H1 (cell line): ENCODE data around the gene WDR48. TPM values are rescaled to one million over a fixed set of nuclear protein-coding genes. Genes with fewer than 3 reads are reported as not detected.

Experiments used
- CEBPB ChIP-seq: IDR thresholded peaks from 2 replicates; pipeline ENCODE4 v1.6.1; 2012; ENCODE audit warnings: low read depth, low read length
- EGR1 ChIP-seq: IDR thresholded peaks from 2 replicates; pipeline ENCODE4 v1.6.1; 2011; ENCODE audit warnings: low read depth, low read length, borderline replicate concordance
- HDAC2 ChIP-seq, 2 experiments: fragments of 300-600 bp in 1 of 2; sonication (generic) in 1 of 2; IDR thresholded peaks; 2 replicates each; pipeline ENCODE4 v1.6.1; 2011 to 2012; ENCODE audit warnings: low read depth in 2 of 2, low read length in 2 of 2, mild to moderate bottlenecking in 2 of 2, moderate library complexity in 2 of 2, borderline replicate concordance in 1 of 2, inconsistent platforms in 1 of 2
- MAX ChIP-seq: IDR thresholded peaks from 2 replicates; pipeline ENCODE4 v1.6.1; 2012; ENCODE audit warnings: inconsistent platforms
- RXRA ChIP-seq: IDR thresholded peaks from 2 replicates; pipeline ENCODE4 v1.6.1; 2011; ENCODE audit warnings: low read depth, mild to moderate bottlenecking, low read length, moderate library complexity; ENCODE audit not compliant: insufficient read depth
- SIRT6 ChIP-seq: IDR thresholded peaks from one replicate; pipeline ENCODE4 v1.7.1; 2012; ENCODE audit warnings: low read length, inconsistent platforms
- TEAD4 ChIP-seq: IDR thresholded peaks from 2 replicates; pipeline ENCODE4 v1.6.1; 2012; ENCODE audit warnings: low read depth, low read length, inconsistent platforms, mixed read lengths
- polyA plus RNA-seq, 7 experiments: library from polyadenylated mRNA; depleted of rRNA in 3 of 7; stranded (reverse) in 5 of 7; unstranded in 2 of 7; fragments of >200 nt in 5 of 7; fragments of 200-250 nt in 2 of 7; gene quantifications; 1 replicate in 5 of 7; 2 replicates in 1 of 7; 4 replicates in 1 of 7; pipeline versions ENCODE4 v1.2.1 to v1.2.3, GENCODE V29; 2011 to 2013; ENCODE audit warnings: missing spikeins in 2 of 7, mixed read lengths in 2 of 7
- total RNA-seq: library from RNA; stranded (reverse); fragmentation: NEBNext Ultra II Directional; extraction: Animal tissue kit (Norgen Biotek cat#: 25700); gene quantifications from 2 replicates; pipeline ENCODE4 v1.2.1, GENCODE V29; 2021
- TF ChIP-seq, protein P1 (sequence below): fragments of 300-600 bp; sonication (generic); IDR thresholded peaks from 2 replicates; pipeline ENCODE4 v1.7.1; 2012; ENCODE audit warnings: low read length, moderate library complexity, mild to moderate bottlenecking, inconsistent platforms; ENCODE audit not compliant: insufficient replicate concordance
- TF ChIP-seq, protein P2 (sequence below): IDR thresholded peaks from 2 replicates; pipeline ENCODE4 v1.6.1; 2011; ENCODE audit warnings: low read depth, mild to moderate bottlenecking, low read length; ENCODE audit not compliant: insufficient read depth

WDR48 gene
- total and polyA plus RNA-seq, 2 of the 8 experiments (the other 6 are each of a cell fraction or from before 2014, with no cell fraction given): 21.2 to 54.1 TPM

DNA sequence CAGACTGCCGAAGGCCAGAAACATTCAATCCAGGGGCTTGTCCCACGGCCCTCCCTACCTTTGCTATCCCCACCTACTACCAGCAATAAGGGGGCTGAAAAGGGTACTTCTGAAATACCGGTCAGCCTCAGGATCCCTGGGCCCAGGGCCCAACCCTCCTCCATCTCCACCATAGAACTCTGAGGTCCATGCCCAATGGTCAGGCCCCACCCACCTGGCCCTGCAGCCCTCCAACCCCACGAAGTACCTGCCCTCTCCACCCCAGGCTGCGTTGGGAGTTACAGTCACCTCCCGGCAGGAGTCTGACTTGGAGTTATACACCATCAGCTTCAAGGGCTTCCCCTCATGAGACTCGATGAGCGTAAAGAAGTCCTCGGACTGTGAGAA, 48.7 kb downstream of the WDR48 start (continued):
- TF ChIP-seq, protein P1, sequence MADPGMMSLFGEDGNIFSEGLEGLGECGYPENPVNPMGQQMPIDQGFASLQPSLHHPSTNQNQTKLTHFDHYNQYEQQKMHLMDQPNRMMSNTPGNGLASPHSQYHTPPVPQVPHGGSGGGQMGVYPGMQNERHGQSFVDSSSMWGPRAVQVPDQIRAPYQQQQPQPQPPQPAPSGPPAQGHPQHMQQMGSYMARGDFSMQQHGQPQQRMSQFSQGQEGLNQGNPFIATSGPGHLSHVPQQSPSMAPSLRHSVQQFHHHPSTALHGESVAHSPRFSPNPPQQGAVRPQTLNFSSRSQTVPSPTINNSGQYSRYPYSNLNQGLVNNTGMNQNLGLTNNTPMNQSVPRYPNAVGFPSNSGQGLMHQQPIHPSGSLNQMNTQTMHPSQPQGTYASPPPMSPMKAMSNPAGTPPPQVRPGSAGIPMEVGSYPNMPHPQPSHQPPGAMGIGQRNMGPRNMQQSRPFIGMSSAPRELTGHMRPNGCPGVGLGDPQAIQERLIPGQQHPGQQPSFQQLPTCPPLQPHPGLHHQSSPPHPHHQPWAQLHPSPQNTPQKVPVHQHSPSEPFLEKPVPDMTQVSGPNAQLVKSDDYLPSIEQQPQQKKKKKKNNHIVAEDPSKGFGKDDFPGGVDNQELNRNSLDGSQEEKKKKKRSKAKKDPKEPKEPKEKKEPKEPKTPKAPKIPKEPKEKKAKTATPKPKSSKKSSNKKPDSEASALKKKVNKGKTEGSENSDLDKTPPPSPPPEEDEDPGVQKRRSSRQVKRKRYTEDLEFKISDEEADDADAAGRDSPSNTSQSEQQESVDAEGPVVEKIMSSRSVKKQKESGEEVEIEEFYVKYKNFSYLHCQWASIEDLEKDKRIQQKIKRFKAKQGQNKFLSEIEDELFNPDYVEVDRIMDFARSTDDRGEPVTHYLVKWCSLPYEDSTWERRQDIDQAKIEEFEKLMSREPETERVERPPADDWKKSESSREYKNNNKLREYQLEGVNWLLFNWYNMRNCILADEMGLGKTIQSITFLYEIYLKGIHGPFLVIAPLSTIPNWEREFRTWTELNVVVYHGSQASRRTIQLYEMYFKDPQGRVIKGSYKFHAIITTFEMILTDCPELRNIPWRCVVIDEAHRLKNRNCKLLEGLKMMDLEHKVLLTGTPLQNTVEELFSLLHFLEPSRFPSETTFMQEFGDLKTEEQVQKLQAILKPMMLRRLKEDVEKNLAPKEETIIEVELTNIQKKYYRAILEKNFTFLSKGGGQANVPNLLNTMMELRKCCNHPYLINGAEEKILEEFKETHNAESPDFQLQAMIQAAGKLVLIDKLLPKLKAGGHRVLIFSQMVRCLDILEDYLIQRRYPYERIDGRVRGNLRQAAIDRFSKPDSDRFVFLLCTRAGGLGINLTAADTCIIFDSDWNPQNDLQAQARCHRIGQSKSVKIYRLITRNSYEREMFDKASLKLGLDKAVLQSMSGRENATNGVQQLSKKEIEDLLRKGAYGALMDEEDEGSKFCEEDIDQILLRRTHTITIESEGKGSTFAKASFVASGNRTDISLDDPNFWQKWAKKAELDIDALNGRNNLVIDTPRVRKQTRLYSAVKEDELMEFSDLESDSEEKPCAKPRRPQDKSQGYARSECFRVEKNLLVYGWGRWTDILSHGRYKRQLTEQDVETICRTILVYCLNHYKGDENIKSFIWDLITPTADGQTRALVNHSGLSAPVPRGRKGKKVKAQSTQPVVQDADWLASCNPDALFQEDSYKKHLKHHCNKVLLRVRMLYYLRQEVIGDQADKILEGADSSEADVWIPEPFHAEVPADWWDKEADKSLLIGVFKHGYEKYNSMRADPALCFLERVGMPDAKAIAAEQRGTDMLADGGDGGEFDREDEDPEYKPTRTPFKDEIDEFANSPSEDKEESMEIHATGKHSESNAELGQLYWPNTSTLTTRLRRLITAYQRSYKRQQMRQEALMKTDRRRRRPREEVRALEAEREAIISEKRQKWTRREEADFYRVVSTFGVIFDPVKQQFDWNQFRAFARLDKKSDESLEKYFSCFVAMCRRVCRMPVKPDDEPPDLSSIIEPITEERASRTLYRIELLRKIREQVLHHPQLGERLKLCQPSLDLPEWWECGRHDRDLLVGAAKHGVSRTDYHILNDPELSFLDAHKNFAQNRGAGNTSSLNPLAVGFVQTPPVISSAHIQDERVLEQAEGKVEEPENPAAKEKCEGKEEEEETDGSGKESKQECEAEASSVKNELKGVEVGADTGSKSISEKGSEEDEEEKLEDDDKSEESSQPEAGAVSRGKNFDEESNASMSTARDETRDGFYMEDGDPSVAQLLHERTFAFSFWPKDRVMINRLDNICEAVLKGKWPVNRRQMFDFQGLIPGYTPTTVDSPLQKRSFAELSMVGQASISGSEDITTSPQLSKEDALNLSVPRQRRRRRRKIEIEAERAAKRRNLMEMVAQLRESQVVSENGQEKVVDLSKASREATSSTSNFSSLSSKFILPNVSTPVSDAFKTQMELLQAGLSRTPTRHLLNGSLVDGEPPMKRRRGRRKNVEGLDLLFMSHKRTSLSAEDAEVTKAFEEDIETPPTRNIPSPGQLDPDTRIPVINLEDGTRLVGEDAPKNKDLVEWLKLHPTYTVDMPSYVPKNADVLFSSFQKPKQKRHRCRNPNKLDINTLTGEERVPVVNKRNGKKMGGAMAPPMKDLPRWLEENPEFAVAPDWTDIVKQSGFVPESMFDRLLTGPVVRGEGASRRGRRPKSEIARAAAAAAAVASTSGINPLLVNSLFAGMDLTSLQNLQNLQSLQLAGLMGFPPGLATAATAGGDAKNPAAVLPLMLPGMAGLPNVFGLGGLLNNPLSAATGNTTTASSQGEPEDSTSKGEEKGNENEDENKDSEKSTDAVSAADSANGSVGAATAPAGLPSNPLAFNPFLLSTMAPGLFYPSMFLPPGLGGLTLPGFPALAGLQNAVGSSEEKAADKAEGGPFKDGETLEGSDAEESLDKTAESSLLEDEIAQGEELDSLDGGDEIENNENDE: no peak
- TF ChIP-seq SIRT6 (no peak), RXRA (no peak), HDAC2 (IDR thresholded peaks at IDR 0.05; ENCODE audit: borderline replicate concordance in 1 of 2, low read depth in 2 of 2, low read length in 2 of 2) (no peak), MAX (no peak), EGR1 (no peak), CEBPB (no peak), TEAD4 (no peak)
- TF ChIP-seq, protein P2, sequence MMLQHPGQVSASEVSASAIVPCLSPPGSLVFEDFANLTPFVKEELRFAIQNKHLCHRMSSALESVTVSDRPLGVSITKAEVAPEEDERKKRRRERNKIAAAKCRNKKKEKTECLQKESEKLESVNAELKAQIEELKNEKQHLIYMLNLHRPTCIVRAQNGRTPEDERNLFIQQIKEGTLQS: no peak
